ENCODE measurements around the gene TACO1.

- TF ChIP-seq, protein P1, sequence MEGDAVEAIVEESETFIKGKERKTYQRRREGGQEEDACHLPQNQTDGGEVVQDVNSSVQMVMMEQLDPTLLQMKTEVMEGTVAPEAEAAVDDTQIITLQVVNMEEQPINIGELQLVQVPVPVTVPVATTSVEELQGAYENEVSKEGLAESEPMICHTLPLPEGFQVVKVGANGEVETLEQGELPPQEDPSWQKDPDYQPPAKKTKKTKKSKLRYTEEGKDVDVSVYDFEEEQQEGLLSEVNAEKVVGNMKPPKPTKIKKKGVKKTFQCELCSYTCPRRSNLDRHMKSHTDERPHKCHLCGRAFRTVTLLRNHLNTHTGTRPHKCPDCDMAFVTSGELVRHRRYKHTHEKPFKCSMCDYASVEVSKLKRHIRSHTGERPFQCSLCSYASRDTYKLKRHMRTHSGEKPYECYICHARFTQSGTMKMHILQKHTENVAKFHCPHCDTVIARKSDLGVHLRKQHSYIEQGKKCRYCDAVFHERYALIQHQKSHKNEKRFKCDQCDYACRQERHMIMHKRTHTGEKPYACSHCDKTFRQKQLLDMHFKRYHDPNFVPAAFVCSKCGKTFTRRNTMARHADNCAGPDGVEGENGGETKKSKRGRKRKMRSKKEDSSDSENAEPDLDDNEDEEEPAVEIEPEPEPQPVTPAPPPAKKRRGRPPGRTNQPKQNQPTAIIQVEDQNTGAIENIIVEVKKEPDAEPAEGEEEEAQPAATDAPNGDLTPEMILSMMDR (IDR thresholded peaks at IDR 0.05) = no peak
- no peak for TF ChIP-seq MAX (IDR thresholded peaks at IDR 0.05)
- TF ChIP-seq HOXA7 (CRISPR knock-in tag; IDR thresholded peaks at IDR 0.05) = no peak
- TF ChIP-seq HES2 (IDR thresholded peaks at IDR 0.05) = no peak
- TF ChIP-seq POLR2A (IDR thresholded peaks at IDR 0.05; ENCODE audit: low read length) = no peak
- TF ChIP-seq CEBPB (IDR thresholded peaks at IDR 0.05) = no peak
- TF ChIP-seq CBX8 (IDR thresholded peaks at IDR 0.05) = no peak
- TF ChIP-seq RFX5 (IDR thresholded peaks at IDR 0.05) = no peak
- TF ChIP-seq RAD21 (conservative IDR thresholded peaks at IDR 0.05 in 1 of 2, IDR thresholded peaks at IDR 0.05 in 1 of 2) = no peak
Measured at GRCh38 chr17:63657786-63658185, 57.1 kb downstream of the TACO1 start.

Data from A549 (cell line).